Neural cell (in vitro differentiated cells): ENCODE results near the gene RXRB. TPM values are rescaled to one million over a fixed set of nuclear protein-coding genes. Genes with fewer than 3 reads are reported as not detected.

ENCODE experiments used
- H2AFZ ChIP-seq: fragments of 200-600, 300-800 bp; sonication (generic), shearing (Covaris generic); 2 replicates; pipeline ENCODE4 v1.6.0; 2014; ENCODE audit warnings: low read depth, mild to moderate bottlenecking, antibody characterized with exemption, low read length, moderate library complexity
- H3F3A ChIP-seq: fragments of 200-600 bp; shearing (Covaris generic); 2 replicates; pipeline ENCODE4 v1.6.1; 2016; ENCODE audit warnings: mild to moderate bottlenecking, moderate library complexity, mixed read lengths, antibody characterized with exemption, low read length; ENCODE audit not compliant: insufficient read depth, poor library complexity, severe bottlenecking
- H3K27ac ChIP-seq: fragments of 200-600, 300-800 bp; sonication (generic), shearing (Covaris generic); 2 replicates; pipeline ENCODE4 v1.5.1; 2014; ENCODE audit warnings: mild to moderate bottlenecking, low read length, moderate library complexity
- H3K27me3 ChIP-seq: fragments of 300-800, 200-600 bp; sonication (generic), shearing (Covaris generic); 2 replicates; pipeline ENCODE4 v1.6.0; 2014; ENCODE audit warnings: mild to moderate bottlenecking, low read depth, low read length, moderate library complexity; ENCODE audit not compliant: insufficient read depth
- H3K36me3 ChIP-seq: fragments of 300-800, 200-600 bp; sonication (generic), shearing (Covaris generic); 2 replicates; pipeline ENCODE4 v1.5.1; 2014; ENCODE audit warnings: mild to moderate bottlenecking, antibody characterized with exemption, low read length, moderate library complexity; ENCODE audit not compliant: insufficient read depth
- H3K4me2 ChIP-seq: fragments of 300-800, 200-600 bp; sonication (generic), shearing (Covaris generic); 2 replicates; pipeline ENCODE4 v1.6.0; 2014; ENCODE audit warnings: mild to moderate bottlenecking, low read length
- H3K4me3 ChIP-seq: fragments of 300-800, 200-600 bp; sonication (generic), shearing (Covaris generic); 2 replicates; pipeline ENCODE4 v1.5.1; 2014; ENCODE audit warnings: mild to moderate bottlenecking, low read length, moderate library complexity
- H3K79me2 ChIP-seq: fragments of 200-600 bp; shearing (Covaris generic); replicated peaks from 2 replicates; pipeline ENCODE4 v1.6.0; 2014; ENCODE audit warnings: mild to moderate bottlenecking, low read length, moderate library complexity; ENCODE audit not compliant: insufficient read depth
- H3K9ac ChIP-seq: fragments of 300-800, 200-600 bp; sonication (generic), shearing (Covaris generic); 2 replicates; pipeline ENCODE4 v1.6.1; 2016; ENCODE audit warnings: mild to moderate bottlenecking, low read length, mixed read lengths
- H3K9me2 ChIP-seq: fragments of 200-600 bp; shearing (Covaris generic); 2 replicates; pipeline ENCODE4 v1.6.1; 2016; ENCODE audit warnings: mild to moderate bottlenecking, low read length, mixed read lengths; ENCODE audit not compliant: insufficient read depth
- H3K9me3 ChIP-seq: fragments of 200-600, 300-800 bp; sonication (generic), shearing (Covaris generic); 2 replicates; pipeline ENCODE4 v1.6.1; 2016; ENCODE audit warnings: mild to moderate bottlenecking, mixed run types, low read length, moderate library complexity, mixed read lengths
- H4K20me1 ChIP-seq: fragments of 200-600 bp; shearing (Covaris generic); 2 replicates; pipeline ENCODE4 v1.6.1; 2016; ENCODE audit warnings: mild to moderate bottlenecking, mixed run types; ENCODE audit not compliant: insufficient read depth
- CTCF ChIP-seq: fragments of 450-650 bp; IDR thresholded peaks from 2 replicates; pipeline ENCODE4 v1.5.1; 2014; ENCODE audit warnings: antibody characterized with exemption, mild to moderate bottlenecking, moderate library complexity; ENCODE audit not compliant: poor library complexity, severe bottlenecking
- EP300 ChIP-seq: fragments of 450-650 bp; conservative IDR thresholded peaks from 2 replicates; pipeline ENCODE4 v1.6.1; 2014; ENCODE audit warnings: antibody characterized with exemption, mild to moderate bottlenecking, moderate library complexity; ENCODE audit not compliant: poor library complexity, severe bottlenecking
- EZH2 ChIP-seq: fragments of 200-600, 300-800 bp; shearing (Covaris generic), sonication (generic); IDR thresholded peaks from 2 replicates; pipeline ENCODE4 v1.6.1; 2014; ENCODE audit warnings: antibody characterized with exemption, low read length, borderline replicate concordance, mild to moderate bottlenecking; ENCODE audit not compliant: insufficient read depth, poor library complexity, severe bottlenecking
- MXI1 ChIP-seq: fragments of 450-650 bp; conservative IDR thresholded peaks from 2 replicates; pipeline ENCODE4 v1.6.1; 2014; ENCODE audit warnings: antibody characterized with exemption, mild to moderate bottlenecking; ENCODE audit not compliant: poor library complexity, severe bottlenecking
- POLR2AphosphoS5 ChIP-seq: IDR thresholded peaks from 2 replicates; pipeline ENCODE4 v1.6.1; 2012
- RAD21 ChIP-seq: fragments of 450-650 bp; conservative IDR thresholded peaks from 2 replicates; pipeline ENCODE4 v1.6.1; 2014; ENCODE audit warnings: antibody characterized with exemption, mild to moderate bottlenecking, moderate library complexity
- REST ChIP-seq: IDR thresholded peaks from 2 replicates; pipeline ENCODE4 v1.6.1; 2012; ENCODE audit warnings: borderline replicate concordance
- SMC3 ChIP-seq: fragments of 450-650 bp; conservative IDR thresholded peaks from 2 replicates; pipeline ENCODE4 v1.6.1; 2014; ENCODE audit warnings: antibody characterized with exemption, mild to moderate bottlenecking, moderate library complexity; ENCODE audit not compliant: poor library complexity
- TAF1 ChIP-seq: IDR thresholded peaks from 2 replicates; pipeline ENCODE4 v1.6.1; 2012; ENCODE audit warnings: low read depth
- polyA plus RNA-seq: library from polyadenylated mRNA; depleted of rRNA; stranded (reverse); fragments of >200 nt; gene quantifications from 2 replicates; pipeline ENCODE4 v1.2.3, GENCODE V29; 2014

Gene RXRB
- polyA plus RNA-seq, 1 donor from 2014 or later, result 60.7 TPM

- Histone ChIP-seq H3K9me2 (no peaks in the 10 kb centered on the region), H3K79me2 (no peaks in the 10 kb centered on the region), H3K27ac (no peak overlapping the region), H3K4me3 (no peak overlapping the region), H3F3A (no peaks in the 10 kb centered on the region), H3K36me3 (no peaks in the 10 kb centered on the region), H3K9me3 (no peaks in the 10 kb centered on the region), H3K9ac (no peak overlapping the region), H4K20me1 (no peaks in the 10 kb centered on the region), H2AFZ (no peak overlapping the region), H3K27me3 (no peaks in the 10 kb centered on the region), H3K4me2 (no peak overlapping the region)
- TF ChIP-seq CTCF (no peak), EP300 (no peak), EZH2 (no peak), POLR2AphosphoS5 (no peak), MXI1 (no peak), RAD21 (no peak), SMC3 (no peak), TAF1 (no peak), REST (no peak)
Measured at GRCh38 chr6:33175436-33176069, 24.9 kb downstream of the RXRB start.

GRCh38 chr6:33174784-33175183 lies 25.7 kb downstream of the RXRB start:
- no peak overlapping the region for H3K4me3 ChIP-seq
- H3F3A ChIP-seq, result no peaks in the 10 kb centered on the region
- H3K9me2 ChIP-seq, result no peaks in the 10 kb centered on the region
- no peak overlapping the region for H3K4me2 ChIP-seq
- TF ChIP-seq SMC3, result no peak
- TF ChIP-seq REST, result no peak
- TF ChIP-seq MXI1, result no peak
- no peak for TF ChIP-seq POLR2AphosphoS5
- no peak for TF ChIP-seq CTCF
- TF ChIP-seq TAF1, result no peak
- TF ChIP-seq RAD21, result no peak
- TF ChIP-seq EZH2, result no peak
- no peak for TF ChIP-seq EP300
- no peaks in the 10 kb centered on the region for H3K9me3 ChIP-seq
- no peaks in the 10 kb centered on the region for H3K27me3 ChIP-seq
- H2AFZ ChIP-seq, result no peak overlapping the region
- no peak overlapping the region for H3K27ac ChIP-seq
- no peaks in the 10 kb centered on the region for H3K36me3 ChIP-seq
- no peaks in the 10 kb centered on the region for H4K20me1 ChIP-seq
- no peaks in the 10 kb centered on the region for H3K79me2 ChIP-seq
- no peak overlapping the region for H3K9ac ChIP-seq
